ENCODE data around the gene FAU. TPM values are rescaled to one million over a fixed set of nuclear protein-coding genes. Genes with fewer than 3 reads are reported as not detected.

FAU gene
- total RNA-seq, 1 donor from 2014 or later: 697 TPM

GRCh38 chr11:65165410-65166317 lies 43.7 kb upstream of the FAU start:
- Mint-ChIP-seq H3K27ac (ENCODE audit: unreplicated experiment) (no peak overlapping the region), H3K27me3 (ENCODE audit: low read depth) (peaks cover 4% of the 10 kb centered on the region), H3K9me3 (no peaks in the 10 kb centered on the region), H3K4me3 (no peak overlapping the region), H3K4me1 (peaks cover 3% of the 10 kb centered on the region), H3K36me3 (ENCODE audit: low read depth) (no peaks in the 10 kb centered on the region)
- no peak for TF ChIP-seq CTCF (conservative IDR thresholded peaks at IDR 0.05)
- DNase-seq (ENCODE audit: low read depth, low spot score): no peak

GRCh38 chr11:65163684-65164083 lies 41.8 kb upstream of the FAU start:
- Mint-ChIP-seq H3K36me3 (ENCODE audit: low read depth) (no peaks in the 10 kb centered on the region), H3K4me3 (no peak overlapping the region)

GRCh38 chr11:65160643-65161042 lies 38.7 kb upstream of the FAU start:
- no peaks in the 10 kb centered on the region for H3K4me1 Mint-ChIP-seq
- no peak for DNase-seq (ENCODE audit: low read depth, low spot score)
- no peak overlapping the region for H3K4me3 Mint-ChIP-seq
- H3K9me3 Mint-ChIP-seq: no peaks in the 10 kb centered on the region
- H3K27me3 Mint-ChIP-seq (ENCODE audit: low read depth): peaks cover 23% of the 10 kb centered on the region
- TF ChIP-seq CTCF (conservative IDR thresholded peaks at IDR 0.05): no peak
- no peaks in the 10 kb centered on the region for H3K36me3 Mint-ChIP-seq (ENCODE audit: low read depth)
- H3K27ac Mint-ChIP-seq (ENCODE audit: unreplicated experiment): no peak overlapping the region

More at GRCh38 chr11:65163684-65164083, 41.8 kb upstream of the FAU start:
- no peak for TF ChIP-seq CTCF (conservative IDR thresholded peaks at IDR 0.05)
- H3K27me3 Mint-ChIP-seq (ENCODE audit: low read depth): peaks cover 20% of the 10 kb centered on the region
- no peaks in the 10 kb centered on the region for H3K4me1 Mint-ChIP-seq
- H3K27ac Mint-ChIP-seq (ENCODE audit: unreplicated experiment): peak overlapping the region; percentile 27
- DNase-seq (ENCODE audit: low read depth, low spot score): no peak
- H3K9me3 Mint-ChIP-seq: no peaks in the 10 kb centered on the region

- peaks cover 23% of the 10 kb centered on the region for H3K27me3 Mint-ChIP-seq (ENCODE audit: low read depth)
- TF ChIP-seq CTCF (conservative IDR thresholded peaks at IDR 0.05): no peak
- H3K27ac Mint-ChIP-seq (ENCODE audit: unreplicated experiment): no peak overlapping the region
- H3K9me3 Mint-ChIP-seq: no peaks in the 10 kb centered on the region
- no peak overlapping the region for H3K4me3 Mint-ChIP-seq
- no peaks in the 10 kb centered on the region for H3K4me1 Mint-ChIP-seq
- H3K36me3 Mint-ChIP-seq (ENCODE audit: low read depth): no peaks in the 10 kb centered on the region
- no peak for DNase-seq (ENCODE audit: low read depth, low spot score)
Observed at GRCh38 chr11:65159012-65159411, 37.1 kb upstream of the FAU start.

GRCh38 chr11:65157336-65157735 lies 35.4 kb upstream of the FAU start:
- Mint-ChIP-seq H3K9me3 (no peaks in the 10 kb centered on the region), H3K36me3 (ENCODE audit: low read depth) (no peaks in the 10 kb centered on the region), H3K4me3 (no peak overlapping the region), H3K27ac (ENCODE audit: unreplicated experiment) (no peak overlapping the region), H3K4me1 (no peaks in the 10 kb centered on the region), H3K27me3 (ENCODE audit: low read depth) (peaks cover 36% of the 10 kb centered on the region)
- no peak for TF ChIP-seq CTCF (conservative IDR thresholded peaks at IDR 0.05)
- DNase-seq (ENCODE audit: low read depth, low spot score): no peak

Data from neural crest cell (in vitro differentiated cells).